Suprapubic skin (tissue), 4 donors: ENCODE results near the gene UBE2E2.

Experiments
- POLR2A ChIP-seq, 2 donors: fragments of 450-650 bp; IDR thresholded peaks; one replicate each; pipeline ENCODE4 v1.6.1; 2017; ENCODE audit warnings: antibody characterized with exemption in 2 of 2, mild to moderate bottlenecking in 2 of 2, moderate library complexity in 2 of 2
- POLR2AphosphoS5 ChIP-seq, 3 donors: sonication (generic); formaldehyde crosslinking; IDR thresholded peaks; one replicate each; pipeline ENCODE4 v1.6.1; 2017; ENCODE audit warnings: antibody characterized with exemption in 3 of 3

- TF ChIP-seq POLR2A (IDR thresholded peaks at IDR 0.05) (no peak), POLR2AphosphoS5 (IDR thresholded peaks at IDR 0.05) (no peak)
These were observed 384.4 kb downstream of the UBE2E2 start for GRCh38 chr3:23587513-23587912.
